Neuronal stem cell (in vitro differentiated cells): ENCODE measurements around the gene BCL11B.

ENCODE experiments used
- DNase-seq: peaks from one replicate; pipeline ENCODE4 v3.0.0-alpha.2; 2013; ENCODE audit warnings: low spot score
- H2AFZ ChIP-seq: one replicate; pipeline ENCODE4 v1.6.1; 2013; ENCODE audit warnings: mild to moderate bottlenecking, low read length, inconsistent platforms
- H2AK5ac ChIP-seq: 2 replicates; pipeline ENCODE4 v1.6.1; 2013; ENCODE audit warnings: low read depth, mild to moderate bottlenecking, inconsistent platforms, low read length, moderate library complexity, mixed read lengths
- H2BK120ac ChIP-seq: 2 replicates; pipeline ENCODE4 v1.6.1; 2013; ENCODE audit warnings: low read depth, mild to moderate bottlenecking, inconsistent platforms, low read length, moderate library complexity, mixed read lengths
- H2BK12ac ChIP-seq: one replicate; pipeline ENCODE4 v1.6.1; 2013; ENCODE audit warnings: low read length, inconsistent platforms
- H2BK15ac ChIP-seq: 2 replicates; pipeline ENCODE4 v1.6.1; 2013; ENCODE audit warnings: mild to moderate bottlenecking, low read length, inconsistent platforms, mixed read lengths
- H2BK5ac ChIP-seq: one replicate; pipeline ENCODE4 v1.6.1; 2013; ENCODE audit warnings: inconsistent platforms, mild to moderate bottlenecking, low read length, moderate library complexity
- H3K14ac ChIP-seq: one replicate; pipeline ENCODE4 v1.6.1; 2013; ENCODE audit warnings: low read length, inconsistent platforms
- H3K18ac ChIP-seq: 2 replicates; pipeline ENCODE4 v1.6.1; 2013; ENCODE audit warnings: low read length, inconsistent platforms
- H3K23ac ChIP-seq: 2 replicates; pipeline ENCODE4 v1.6.1; 2013; ENCODE audit warnings: low read depth, mild to moderate bottlenecking, mixed read lengths, low read length, inconsistent platforms; ENCODE audit not compliant: poor library complexity
- H3K27ac ChIP-seq: replicated peaks from 3 replicates; pipeline ENCODE4 v1.5.1; 2013; ENCODE audit warnings: low read length, inconsistent platforms
- H3K27me3 ChIP-seq, 3 experiments: 2 replicates each; pipeline ENCODE4 v1.6.1; 2013; ENCODE audit warnings: low read length in 3 of 3, mild to moderate bottlenecking in 2 of 3, inconsistent platforms in 1 of 3, low read depth in 1 of 3, mixed read lengths in 1 of 3, moderate library complexity in 1 of 3; ENCODE audit not compliant: control insufficient read depth in 3 of 3, insufficient read depth in 3 of 3
- H3K36me3 ChIP-seq, 2 donors: replicated peaks in 1 of 2; 2 replicates each; pipeline ENCODE4 v1.6.1; 2013; ENCODE audit warnings: low read length in 2 of 2; ENCODE audit not compliant: control insufficient read depth in 2 of 2, insufficient read depth in 2 of 2
- H3K4ac ChIP-seq: 2 replicates; pipeline ENCODE4 v1.6.1; 2013; ENCODE audit warnings: inconsistent platforms, mild to moderate bottlenecking, low read length, moderate library complexity
- H3K4me1 ChIP-seq, 2 donors: 1 replicate in 1 of 2; 2 replicates in 1 of 2; pipeline ENCODE4 v1.6.1; 2013; ENCODE audit warnings: low read length in 2 of 2, low read depth in 1 of 2; ENCODE audit not compliant: control insufficient read depth in 2 of 2, insufficient read depth in 1 of 2
- H3K4me2 ChIP-seq: one replicate; pipeline ENCODE4 v1.6.1; 2013; ENCODE audit warnings: mild to moderate bottlenecking, low read length, inconsistent platforms; ENCODE audit not compliant: insufficient read depth, poor library complexity, severe bottlenecking
- H3K4me3 ChIP-seq, 2 donors: 2 replicates each; pipeline ENCODE4 v1.5.1; 2013; ENCODE audit warnings: low read length in 2 of 2, mild to moderate bottlenecking in 2 of 2, inconsistent platforms in 1 of 2, moderate library complexity in 1 of 2
- H3K79me1 ChIP-seq: one replicate; pipeline ENCODE4 v1.6.1; 2013; ENCODE audit warnings: low read depth, mild to moderate bottlenecking, inconsistent platforms, low read length, moderate library complexity
- H3K9ac ChIP-seq: one replicate; pipeline ENCODE4 v1.6.1; 2013; ENCODE audit warnings: mild to moderate bottlenecking, low read depth, low read length, inconsistent platforms; ENCODE audit not compliant: poor library complexity
- H3K9me3 ChIP-seq, 2 donors: replicated peaks in 1 of 2; 2 replicates each; pipeline versions ENCODE3 to v1.6.1; 2013; ENCODE audit warnings: low read length in 2 of 2, mild to moderate bottlenecking in 2 of 2, inconsistent platforms in 1 of 2, low read depth in 1 of 2, mixed read lengths in 1 of 2, moderate library complexity in 1 of 2; ENCODE audit not compliant: control insufficient read depth in 2 of 2, insufficient read depth in 1 of 2
- H4K8ac ChIP-seq: one replicate; pipeline ENCODE4 v1.6.1; 2013; ENCODE audit warnings: low read depth, mild to moderate bottlenecking, inconsistent platforms, low read length, moderate library complexity
- H4K91ac ChIP-seq: one replicate; pipeline ENCODE4 v1.6.1; 2013; ENCODE audit warnings: low read length, low read depth, mild to moderate bottlenecking, inconsistent platforms; ENCODE audit not compliant: poor library complexity
- WGBS, 2 donors: extraction: QIAGEN DNeasy Blood & Tissue Kit; methylation state at CpG; one replicate each; pipeline ENCODE4 v1.1.7; 2013; ENCODE audit warnings: missing lambda C conversion rate in 2 of 2, mixed read lengths in 1 of 2; ENCODE audit not compliant: insufficient read length in 2 of 2, insufficient replicate concordance in 1 of 2; ENCODE audit errors: extremely low coverage in 2 of 2; 5-methylcytosine and 5-hydroxymethylcytosine counted together

Gene BCL11B

DNA sequence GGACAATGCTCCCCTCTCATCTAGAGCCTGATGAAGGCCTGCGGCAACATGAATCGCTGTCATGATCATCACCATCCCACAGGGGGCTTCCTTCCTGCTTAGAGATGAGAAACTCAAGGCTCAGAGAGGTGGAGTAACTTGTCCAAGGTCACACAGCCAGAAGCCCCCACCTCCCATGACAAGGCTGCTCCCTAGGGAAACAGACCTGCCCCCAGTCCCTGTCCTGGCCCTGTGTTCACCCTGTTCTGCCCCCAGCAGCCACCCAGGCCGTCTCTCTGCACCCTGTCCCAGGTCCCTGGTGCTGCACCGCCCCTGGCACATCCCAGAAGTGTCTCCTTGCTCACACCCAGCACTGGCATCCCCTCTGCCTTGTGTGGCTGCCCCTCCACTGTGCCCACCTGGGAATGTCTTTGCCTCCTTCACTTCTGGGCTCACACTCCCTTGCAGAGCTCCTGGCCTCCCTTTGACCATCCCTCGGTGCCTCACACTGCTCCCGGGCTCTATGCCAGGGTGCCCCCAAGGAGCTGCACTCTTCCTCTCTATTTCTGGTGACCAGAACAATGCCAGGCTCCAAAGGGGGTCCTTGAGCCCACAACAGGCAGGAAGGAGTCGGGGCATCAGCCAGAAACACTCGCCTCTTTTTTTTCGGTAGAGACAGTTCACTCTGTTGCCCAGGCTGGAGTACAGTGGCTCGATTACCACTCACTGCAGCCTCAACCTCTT, 70.5 kb downstream of the BCL11B start:
- H3K4me1 ChIP-seq = peaks cover 0 to 8% of the 10 kb centered on the region in 2 donors
- no peak overlapping the region for H2BK12ac ChIP-seq
- no peak overlapping the region for H4K91ac ChIP-seq
- no peaks in the 10 kb centered on the region for H3K9me3 ChIP-seq
- peak overlapping the region; percentile 10 for H2BK15ac ChIP-seq
- peak overlapping the region; percentile 62 for H3K23ac ChIP-seq
- H3K4me3 ChIP-seq = no peak overlapping the region
- H2AK5ac ChIP-seq = peak overlapping the region; percentile 51
- peaks cover 3% of the 10 kb centered on the region for H3K79me1 ChIP-seq
- no CpG with 5 or more reads among the region's 10 CpGs for WGBS, 2 donors
- H3K27me3 ChIP-seq = peaks cover 0 to 17% (median 0%) of the 10 kb centered on the region in 3 experiments
- H3K9ac ChIP-seq = no peak overlapping the region
- H3K14ac ChIP-seq = no peak overlapping the region
- no peak overlapping the region for H3K4me2 ChIP-seq
- H2BK5ac ChIP-seq = no peak overlapping the region
- H2AFZ ChIP-seq = no peak overlapping the region
- H3K4ac ChIP-seq = no peak overlapping the region
- H3K27ac ChIP-seq = no peak overlapping the region
- H3K36me3 ChIP-seq = no peaks in the 10 kb centered on the region
- H4K8ac ChIP-seq = no peak overlapping the region
- DNase-seq = no peak
- peak overlapping the region; percentile 82 for H3K18ac ChIP-seq
- no peak overlapping the region for H2BK120ac ChIP-seq

DNA sequence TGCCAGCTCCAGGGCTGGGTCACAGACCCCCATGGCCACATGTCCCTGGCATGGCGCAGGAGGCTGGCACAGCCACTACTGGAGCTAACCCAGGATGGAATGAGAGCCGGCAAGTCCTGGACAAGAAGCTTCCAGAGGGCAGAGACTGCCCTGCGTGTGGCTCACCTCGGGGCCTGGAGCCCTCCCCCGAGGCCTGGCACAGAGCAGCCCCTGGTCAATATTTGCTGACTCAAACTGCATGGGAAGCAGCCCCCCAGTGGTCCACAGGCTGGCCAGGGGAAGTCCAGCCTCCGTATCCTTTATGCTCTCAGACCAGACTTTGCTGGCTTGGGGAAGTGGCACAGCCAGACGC, 71.4 kb downstream of the BCL11B start:
- no peak overlapping the region for H3K27ac ChIP-seq
- peaks cover 3% of the 10 kb centered on the region for H3K79me1 ChIP-seq
- DNase-seq = no peak
- H2BK5ac ChIP-seq = no peak overlapping the region
- H2BK120ac ChIP-seq = no peak overlapping the region
- H4K91ac ChIP-seq = no peak overlapping the region
- no peak overlapping the region for H4K8ac ChIP-seq
- no peak overlapping the region for H3K23ac ChIP-seq
- H3K4me2 ChIP-seq = no peak overlapping the region
- no peaks in the 10 kb centered on the region for H3K36me3 ChIP-seq
- H2AFZ ChIP-seq = no peak overlapping the region
- no CpG with 5 or more reads among the region's 7 CpGs for WGBS, 2 donors
- H2BK12ac ChIP-seq = no peak overlapping the region
- H3K9me3 ChIP-seq = no peaks in the 10 kb centered on the region
- peaks cover 0 to 17% (median 0%) of the 10 kb centered on the region in 3 experiments for H3K27me3 ChIP-seq
- H3K14ac ChIP-seq = no peak overlapping the region
- H2BK15ac ChIP-seq = peak overlapping the region; percentile 91
- H3K4me1 ChIP-seq = peaks cover 0 to 8% of the 10 kb centered on the region in 2 donors
- no peak overlapping the region for H3K18ac ChIP-seq
- peak overlapping the region; percentile 89 for H2AK5ac ChIP-seq
- H3K9ac ChIP-seq = no peak overlapping the region
- H3K4me3 ChIP-seq = no peak overlapping the region
- H3K4ac ChIP-seq = no peak overlapping the region

DNA sequence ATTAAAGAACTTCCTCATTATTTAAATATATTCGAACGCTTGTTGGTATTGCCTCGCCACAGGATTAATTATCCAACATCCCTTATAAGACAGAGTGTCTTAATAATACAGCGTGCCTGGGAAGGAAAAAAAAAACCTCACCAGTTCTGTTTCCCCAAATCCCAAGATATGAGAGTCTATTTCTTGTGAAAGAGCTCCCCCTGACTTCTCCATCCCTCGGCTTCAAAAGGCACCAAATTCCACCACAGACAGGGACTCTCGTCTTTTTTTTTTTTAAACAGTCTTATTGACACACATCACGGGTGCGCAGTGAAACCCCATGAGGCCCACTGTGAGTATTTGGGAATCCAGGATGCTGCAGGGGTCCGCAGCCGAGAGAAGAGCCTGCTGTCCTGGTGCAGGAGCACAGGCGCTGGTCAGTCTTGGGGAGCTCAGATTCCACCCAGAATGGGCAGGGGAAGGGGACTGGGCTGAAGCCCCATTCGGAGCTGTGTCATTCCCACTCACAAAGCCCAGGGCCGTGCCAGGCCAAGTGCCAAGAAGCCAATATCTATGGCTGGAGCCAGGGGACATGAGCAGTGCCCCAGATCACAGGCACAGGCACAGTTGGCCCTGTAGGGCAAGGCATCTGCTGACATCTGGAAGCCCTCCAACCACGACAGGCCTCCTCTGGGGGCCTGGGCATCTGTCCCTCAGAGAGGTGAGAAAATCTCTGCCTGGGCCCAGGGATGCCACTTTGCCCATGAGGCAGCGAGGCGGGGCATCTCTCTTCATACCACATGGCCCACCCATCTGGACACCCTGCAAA, 71.9 kb downstream of the BCL11B start:
- Histone ChIP-seq H3K36me3 (no peaks in the 10 kb centered on the region), H2BK5ac (no peak overlapping the region), H4K8ac (no peak overlapping the region), H2AFZ (no peak overlapping the region), H3K9ac (no peak overlapping the region), H4K91ac (no peak overlapping the region), H3K4ac (no peak overlapping the region), H3K18ac (no peak overlapping the region), H3K27ac (no peak overlapping the region), H2BK12ac (no peak overlapping the region), H3K9me3 (no peaks in the 10 kb centered on the region), H3K23ac (no peak overlapping the region), H2BK120ac (no peak overlapping the region), H3K27me3 (peaks cover 0 to 17% (median 0%) of the 10 kb centered on the region in 3 experiments), H2BK15ac (peak overlapping the region; percentile 91), H3K4me2 (no peak overlapping the region), H3K79me1 (peaks cover 3% of the 10 kb centered on the region), H3K4me3 (no peak overlapping the region), H2AK5ac (peak overlapping the region; percentile 89), H3K14ac (no peak overlapping the region), H3K4me1 (peaks cover 0 to 8% of the 10 kb centered on the region in 2 donors)
- DNase-seq = peak; percentile 12
- WGBS, 2 donors = no CpG with 5 or more reads among the region's 16 CpGs
